PC-3 (cell line): ENCODE measurements around the gene FOXO1.

Experiments
- EZH2 ChIP-seq: fragments of 300-600 bp; sonication (generic); IDR thresholded peaks from one replicate; pipeline ENCODE4 v1.6.1; 2017; ENCODE audit warnings: antibody characterized with exemption, mild to moderate bottlenecking, low read length; ENCODE audit not compliant: unreplicated experiment
- TF ChIP-seq, protein P1 (sequence below): fragments of 300-600 bp; sonication (generic); conservative IDR thresholded peaks from 2 replicates; pipeline ENCODE4 v1.5.1; 2017; ENCODE audit warnings: antibody characterized with exemption, low read depth, mild to moderate bottlenecking, low read length

DNA sequence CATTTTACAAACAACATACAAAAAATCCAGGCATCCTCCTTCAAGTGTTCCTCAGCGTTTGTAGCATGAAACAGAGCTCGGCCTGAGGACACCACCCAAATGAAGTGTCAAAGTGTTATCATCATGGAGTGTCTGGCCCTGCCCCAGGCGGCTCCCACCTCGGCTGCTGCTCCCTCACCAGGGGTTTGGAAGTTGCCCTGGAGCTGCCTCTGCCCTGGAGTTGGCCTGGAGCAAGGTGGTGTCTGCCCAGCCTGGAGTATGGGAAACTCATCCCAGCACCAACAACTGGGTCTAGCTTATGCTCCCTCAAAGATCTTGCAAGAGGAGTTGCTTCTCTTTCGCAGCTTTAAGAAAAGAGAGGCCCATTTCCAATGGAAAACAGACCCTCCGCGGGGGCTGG, 120.4 kb downstream of the FOXO1 start:
- no peak for TF ChIP-seq EZH2
- TF ChIP-seq, protein P1, sequence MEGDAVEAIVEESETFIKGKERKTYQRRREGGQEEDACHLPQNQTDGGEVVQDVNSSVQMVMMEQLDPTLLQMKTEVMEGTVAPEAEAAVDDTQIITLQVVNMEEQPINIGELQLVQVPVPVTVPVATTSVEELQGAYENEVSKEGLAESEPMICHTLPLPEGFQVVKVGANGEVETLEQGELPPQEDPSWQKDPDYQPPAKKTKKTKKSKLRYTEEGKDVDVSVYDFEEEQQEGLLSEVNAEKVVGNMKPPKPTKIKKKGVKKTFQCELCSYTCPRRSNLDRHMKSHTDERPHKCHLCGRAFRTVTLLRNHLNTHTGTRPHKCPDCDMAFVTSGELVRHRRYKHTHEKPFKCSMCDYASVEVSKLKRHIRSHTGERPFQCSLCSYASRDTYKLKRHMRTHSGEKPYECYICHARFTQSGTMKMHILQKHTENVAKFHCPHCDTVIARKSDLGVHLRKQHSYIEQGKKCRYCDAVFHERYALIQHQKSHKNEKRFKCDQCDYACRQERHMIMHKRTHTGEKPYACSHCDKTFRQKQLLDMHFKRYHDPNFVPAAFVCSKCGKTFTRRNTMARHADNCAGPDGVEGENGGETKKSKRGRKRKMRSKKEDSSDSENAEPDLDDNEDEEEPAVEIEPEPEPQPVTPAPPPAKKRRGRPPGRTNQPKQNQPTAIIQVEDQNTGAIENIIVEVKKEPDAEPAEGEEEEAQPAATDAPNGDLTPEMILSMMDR: no peak
